ENCODE results near the gene GPC5. TPM values are rescaled to one million over a fixed set of nuclear protein-coding genes. Genes with fewer than 3 reads are reported as not detected.

GPC5 gene
- polyA plus RNA-seq, 4 donors, result 3.8 to 7.6 (median 4.3) TPM

- no peak for DNase-seq (ENCODE audit: low read depth in 4 of 4, low spot score in 3 of 4)
Observed at GRCh38 chr13:91450913-91451312, 52.5 kb downstream of the GPC5 start.

- no peak for DNase-seq (ENCODE audit: low read depth in 4 of 4, low spot score in 3 of 4)
Observed at GRCh38 chr13:91454666-91455065, 56.2 kb downstream of the GPC5 start.

- DNase-seq (ENCODE audit: low read depth in 4 of 4, low spot score in 3 of 4), result no peak
Observed at GRCh38 chr13:91456837-91457236, 58.4 kb downstream of the GPC5 start.

- no peak for DNase-seq (ENCODE audit: low read depth in 4 of 4, low spot score in 3 of 4)
Observed at GRCh38 chr13:91459485-91459884, 61.1 kb downstream of the GPC5 start.

GRCh38 chr13:91464336-91464735 lies 65.9 kb downstream of the GPC5 start:
- DNase-seq (ENCODE audit: low read depth in 4 of 4, low spot score in 3 of 4), result no peak

- no peak for DNase-seq (ENCODE audit: low read depth in 4 of 4, low spot score in 3 of 4)
Observed at GRCh38 chr13:91467236-91467635, 68.8 kb downstream of the GPC5 start.

GRCh38 chr13:91468301-91468700 lies 69.9 kb downstream of the GPC5 start:
- no peak for DNase-seq (ENCODE audit: low read depth in 4 of 4, low spot score in 3 of 4)

GRCh38 chr13:91470084-91470621 lies 71.7 kb downstream of the GPC5 start:
- no peak for DNase-seq (ENCODE audit: low read depth in 4 of 4, low spot score in 3 of 4)

- DNase-seq (ENCODE audit: low read depth in 4 of 4, low spot score in 3 of 4), result no peak
Observed at GRCh38 chr13:91470681-91471080, 72.3 kb downstream of the GPC5 start.

GRCh38 chr13:91482427-91482826 lies 84.0 kb downstream of the GPC5 start:
- no peak for DNase-seq (ENCODE audit: low read depth in 4 of 4, low spot score in 3 of 4)

GRCh38 chr13:91491980-91492379 lies 93.6 kb downstream of the GPC5 start:
- DNase-seq (ENCODE audit: low read depth in 4 of 4, low spot score in 3 of 4), result peak in 2 of 4 donors; percentile 8

GRCh38 chr13:91493442-91493841 lies 95.0 kb downstream of the GPC5 start:
- DNase-seq (ENCODE audit: low read depth in 4 of 4, low spot score in 3 of 4), result no peak

- no peak for DNase-seq (ENCODE audit: low read depth in 4 of 4, low spot score in 3 of 4)
Observed at GRCh38 chr13:91498298-91498697, 99.9 kb downstream of the GPC5 start.

- no peak for DNase-seq (ENCODE audit: low read depth in 4 of 4, low spot score in 3 of 4)
Observed at GRCh38 chr13:91504216-91504615, 105.8 kb downstream of the GPC5 start.

- DNase-seq (ENCODE audit: low read depth in 4 of 4, low spot score in 3 of 4), result no peak
Observed at GRCh38 chr13:91506759-91507158, 108.3 kb downstream of the GPC5 start.

- DNase-seq (ENCODE audit: low read depth in 4 of 4, low spot score in 3 of 4), result no peak
Observed at GRCh38 chr13:91510058-91510457, 111.6 kb downstream of the GPC5 start.

GRCh38 chr13:91513790-91514189 lies 115.4 kb downstream of the GPC5 start:
- no peak for DNase-seq (ENCODE audit: low read depth in 4 of 4, low spot score in 3 of 4)

GRCh38 chr13:91516799-91517198 lies 118.4 kb downstream of the GPC5 start:
- DNase-seq (ENCODE audit: low read depth in 4 of 4, low spot score in 3 of 4), result no peak

- DNase-seq (ENCODE audit: low read depth in 4 of 4, low spot score in 3 of 4), result no peak
Observed at GRCh38 chr13:91520952-91521351, 122.5 kb downstream of the GPC5 start.

GRCh38 chr13:91523116-91523515 lies 124.7 kb downstream of the GPC5 start:
- no peak for DNase-seq (ENCODE audit: low read depth in 4 of 4, low spot score in 3 of 4)

GRCh38 chr13:91526543-91527033 lies 128.2 kb downstream of the GPC5 start:
- DNase-seq (ENCODE audit: low read depth in 4 of 4, low spot score in 3 of 4), result no peak

- DNase-seq (ENCODE audit: low read depth in 4 of 4, low spot score in 3 of 4), result no peak
Observed at GRCh38 chr13:91529739-91530482, 131.5 kb downstream of the GPC5 start.

Measured in right renal pelvis (tissue), 4 donors.